ENCODE results near the gene LRRC7. TPM values are rescaled to one million over a fixed set of nuclear protein-coding genes. Genes with fewer than 3 reads are reported as not detected.

Gene LRRC7
- total and polyA plus RNA-seq, 2 of the 8 experiments (the other 6 are each of a cell fraction or from before 2014, with no cell fraction given): 0.03 to 0.17 TPM

- Histone ChIP-seq H4K20me1 (replicated peaks in 1 of 2; ENCODE audit: control insufficient read depth in 1 of 2, insufficient read depth in 2 of 2, low read length in 2 of 2) (no peaks in the 10 kb centered on the region), H4K8ac (ENCODE audit: extremely low read depth, insufficient read depth, low read length) (no peak overlapping the region), H3K79me2 (ENCODE audit: control insufficient read depth in 1 of 2, insufficient read depth in 2 of 2, low read length in 2 of 2) (no peaks in the 10 kb centered on the region), H2BK120ac (replicated peaks; ENCODE audit: low read depth, low read length) (no peak overlapping the region), H2BK20ac (ENCODE audit: low read length) (no peak overlapping the region), H3K79me1 (ENCODE audit: low read depth, low read length) (no peaks in the 10 kb centered on the region), H2BK12ac (ENCODE audit: low read depth, low read length) (no peak overlapping the region), H3K9me3 (ENCODE audit: insufficient read depth in 2 of 2, low read depth in 1 of 2, low read length in 1 of 2) (no peaks in the 10 kb centered on the region), H2AFZ (ENCODE audit: low read length) (no peak overlapping the region), H3K4me2 (ENCODE audit: insufficient read depth in 1 of 2, low read depth in 2 of 2, low read length in 2 of 2) (no peak overlapping the region), H3K9ac (replicated peaks in 1 of 4; ENCODE audit: extremely low read depth in 1 of 4, low read depth in 3 of 4, low read length in 3 of 4) (no peak overlapping the region), H4K91ac (replicated peaks; ENCODE audit: insufficient read length, low read length) (no peak overlapping the region), H3K36me3 (ENCODE audit: control insufficient read depth in 2 of 4, insufficient read depth in 4 of 4, low read length in 3 of 4) (no peaks in the 10 kb centered on the region), H2AK5ac (ENCODE audit: low read depth, low read length) (no peak overlapping the region), H3K27ac (ENCODE audit: low read depth, low read length) (no peak overlapping the region), H3K4me1 (replicated peaks in 1 of 4; ENCODE audit: control insufficient read depth in 3 of 4, insufficient read depth in 4 of 4, low read length in 3 of 4) (no peaks in the 10 kb centered on the region), H4K5ac (ENCODE audit: insufficient read length, low read depth, low read length) (no peak overlapping the region), H3K4ac (replicated peaks; ENCODE audit: insufficient read length, low read depth, low read length) (no peak overlapping the region), H3K23me2 (ENCODE audit: low read depth, low read length) (no peaks in the 10 kb centered on the region), H2BK15ac (ENCODE audit: low read length) (no peak overlapping the region), H3K56ac (replicated peaks; ENCODE audit: insufficient read length, low read depth, low read length) (no peak overlapping the region), H3K23ac (ENCODE audit: insufficient read length) (no peak overlapping the region), H3K14ac (ENCODE audit: insufficient read length) (no peak overlapping the region), H3K18ac (ENCODE audit: extremely low read depth, low read length) (no peak overlapping the region), H3K27me3 (replicated peaks in 1 of 4; ENCODE audit: control insufficient read depth in 3 of 4, extremely low read depth in 1 of 4, insufficient read depth in 3 of 4, low read length in 3 of 4) (no peaks in the 10 kb centered on the region), H2BK5ac (ENCODE audit: low read depth, low read length) (no peak overlapping the region), H3K4me3 (ENCODE audit: extremely low read depth in 1 of 4, insufficient read depth in 2 of 4, low read depth in 3 of 4, low read length in 4 of 4) (no peak overlapping the region)
- CTCF ChIA-PET (ENCODE audit: partially characterized antibody): interaction anchor here (0.8 to 0.9 kb wide), 2 partner anchors 91 to 332 kb away, joined by 3 read pairs; no protein-coding TSS in a partner anchor
- POLR2A ChIA-PET (ENCODE audit: partially characterized antibody): no interaction called here
- FAIRE-seq (no peak), DNase-seq (ENCODE audit: low read depth in 1 of 2, low spot score in 2 of 2) (no peak)
- no peak for TF ChIP-seq CBX8 (IDR thresholded peaks at IDR 0.05; ENCODE audit: borderline replicate concordance, low read depth, low read length)
- TF ChIP-seq POU5F1 (IDR thresholded peaks at IDR 0.05; ENCODE audit: low read depth, low read length): no peak
- no peak for TF ChIP-seq JUND (IDR thresholded peaks at IDR 0.05; ENCODE audit: low read length)
- TF ChIP-seq HDAC2 (IDR thresholded peaks at IDR 0.05; ENCODE audit: borderline replicate concordance in 1 of 2, low read depth in 2 of 2, low read length in 2 of 2): no peak
- no peak for TF ChIP-seq SRF (IDR thresholded peaks at IDR 0.05; ENCODE audit: low read depth, low read length)
- no peak for TF ChIP-seq ZNF274 (IDR thresholded peaks at IDR 0.05; ENCODE audit: borderline replicate concordance, extremely low read depth, low read length)
- no peak for TF ChIP-seq CREB1 (IDR thresholded peaks at IDR 0.05)
- no peak for TF ChIP-seq SAP30 (IDR thresholded peaks at IDR 0.05; ENCODE audit: insufficient read depth, insufficient replicate concordance, low read length)
- TF ChIP-seq HDAC6 (IDR thresholded peaks at IDR 0.05; ENCODE audit: low read depth, low read length): no peak
- TF ChIP-seq PHF8 (conservative IDR thresholded peaks at IDR 0.05; ENCODE audit: low read depth, low read length): no peak
- no peak for TF ChIP-seq GTF2F1 (IDR thresholded peaks at IDR 0.05; ENCODE audit: borderline replicate concordance, low read depth, low read length)
- TF ChIP-seq CHD1 (IDR thresholded peaks at IDR 0.05; ENCODE audit: low read depth, low read length): no peak
- TF ChIP-seq NRF1 (IDR thresholded peaks at IDR 0.05; ENCODE audit: low read depth, low read length): no peak
- no peak for TF ChIP-seq E2F6 (IDR thresholded peaks at IDR 0.05)
- no peak for TF ChIP-seq CEBPB (IDR thresholded peaks at IDR 0.05; ENCODE audit: low read depth, low read length)
These were observed 504.6 kb downstream of the LRRC7 start for GRCh38 chr1:70072231-70072751.
